ENCODE results near the gene PIM3.

Gene PIM3

GRCh38 chr22:49929994-49930575, 30.5 kb upstream of the PIM3 start:
- H3K4me1 ChIP-seq, result no peaks in the 10 kb centered on the region
- no peaks in the 10 kb centered on the region for H3K79me2 ChIP-seq
- no peaks in the 10 kb centered on the region for H3K36me3 ChIP-seq (ENCODE audit: control insufficient read depth, insufficient read depth, low read length)
- no peak overlapping the region for H2AFZ ChIP-seq
- no peak overlapping the region for H3K4me3 ChIP-seq (ENCODE audit: low read depth, low read length)
- peak overlapping the region; percentile 59 for H3K4me2 ChIP-seq (ENCODE audit: low read length)
- no peak overlapping the region for H3K27ac ChIP-seq
- H3K9me3 ChIP-seq (ENCODE audit: control insufficient read depth, low read length), result no peaks in the 10 kb centered on the region
- no peak overlapping the region for H3K9ac ChIP-seq
- H3K27me3 ChIP-seq (ENCODE audit: control insufficient read depth, insufficient read depth, low read length), result no peaks in the 10 kb centered on the region
- TF ChIP-seq CTCF (IDR thresholded peaks at IDR 0.05), result no peak

GRCh38 chr22:49930596-49931412, 29.8 kb upstream of the PIM3 start:
- Histone ChIP-seq H3K4me2 (ENCODE audit: low read length) (no peak overlapping the region), H3K36me3 (ENCODE audit: control insufficient read depth, insufficient read depth, low read length) (no peaks in the 10 kb centered on the region), H3K79me2 (no peaks in the 10 kb centered on the region), H2AFZ (no peak overlapping the region), H3K4me3 (ENCODE audit: low read depth, low read length) (no peak overlapping the region), H3K27ac (no peak overlapping the region), H3K4me1 (no peaks in the 10 kb centered on the region), H3K9me3 (ENCODE audit: control insufficient read depth, low read length) (no peaks in the 10 kb centered on the region), H3K9ac (no peak overlapping the region), H3K27me3 (ENCODE audit: control insufficient read depth, insufficient read depth, low read length) (no peaks in the 10 kb centered on the region)
- peak; percentile 59 for TF ChIP-seq CTCF (IDR thresholded peaks at IDR 0.05)

- Histone ChIP-seq H3K79me2 (no peaks in the 10 kb centered on the region), H3K4me2 (ENCODE audit: low read length) (no peak overlapping the region), H3K9me3 (ENCODE audit: control insufficient read depth, low read length) (no peaks in the 10 kb centered on the region), H2AFZ (no peak overlapping the region), H3K4me1 (peaks cover 5% of the 10 kb centered on the region), H3K9ac (no peak overlapping the region), H3K36me3 (ENCODE audit: control insufficient read depth, insufficient read depth, low read length) (no peaks in the 10 kb centered on the region), H3K27me3 (ENCODE audit: control insufficient read depth, insufficient read depth, low read length) (no peaks in the 10 kb centered on the region), H3K27ac (peak overlapping the region; percentile 71), H3K4me3 (ENCODE audit: low read depth, low read length) (no peak overlapping the region)
- TF ChIP-seq CTCF (IDR thresholded peaks at IDR 0.05), result no peak
Observed at GRCh38 chr22:49933236-49934159, 27.1 kb upstream of the PIM3 start.

- Histone ChIP-seq H3K4me3 (ENCODE audit: low read depth, low read length) (peak overlapping the region; percentile 18), H3K79me2 (no peaks in the 10 kb centered on the region), H3K4me1 (peaks cover 5% of the 10 kb centered on the region), H2AFZ (no peak overlapping the region), H3K9me3 (ENCODE audit: control insufficient read depth, low read length) (no peaks in the 10 kb centered on the region), H3K36me3 (ENCODE audit: control insufficient read depth, insufficient read depth, low read length) (no peaks in the 10 kb centered on the region), H3K4me2 (ENCODE audit: low read length) (no peak overlapping the region), H3K27ac (peak overlapping the region; percentile 71), H3K9ac (no peak overlapping the region), H3K27me3 (ENCODE audit: control insufficient read depth, insufficient read depth, low read length) (no peaks in the 10 kb centered on the region)
- no peak for TF ChIP-seq CTCF (IDR thresholded peaks at IDR 0.05)
Observed at GRCh38 chr22:49934160-49934890, 26.2 kb upstream of the PIM3 start.

Measured in parathyroid adenoma (tissue), 2 donors.